Loucy (cell line): ENCODE measurements around the gene ANKRD10.

Source experiments
- H2AFZ ChIP-seq: fragments of 200-600 bp; sonication (generic); 2 replicates; pipeline ENCODE4 v1.6.0; 2016; ENCODE audit warnings: antibody characterized with exemption, mild to moderate bottlenecking, low read length, moderate library complexity
- H3F3A ChIP-seq: fragments of 200-600 bp; 2 replicates; pipeline ENCODE4 v1.6.0; 2016; ENCODE audit warnings: antibody characterized with exemption, low read depth, mild to moderate bottlenecking
- H3K27me3 ChIP-seq: fragments of 200-600 bp; sonication (generic); 2 replicates; pipeline ENCODE4 v1.6.1; 2014; ENCODE audit warnings: low read length, mild to moderate bottlenecking; ENCODE audit not compliant: insufficient read depth, poor library complexity, severe bottlenecking
- H3K36me3 ChIP-seq: fragments of 200-600 bp; sonication (generic); 2 replicates; pipeline ENCODE4 v1.6.1; 2016; ENCODE audit warnings: low read length; ENCODE audit not compliant: insufficient read depth
- H3K4me1 ChIP-seq: fragments of 200-600 bp; sonication (generic); 2 replicates; pipeline ENCODE4 v1.5.1; 2014; ENCODE audit warnings: low read length, mild to moderate bottlenecking; ENCODE audit not compliant: insufficient read depth, poor library complexity, severe bottlenecking
- H3K4me2 ChIP-seq: fragments of 200-600 bp; sonication (generic); 2 replicates; pipeline ENCODE4 v1.6.0; 2014; ENCODE audit warnings: antibody characterized with exemption, low read length, low read depth, mild to moderate bottlenecking; ENCODE audit not compliant: poor library complexity, severe bottlenecking
- H3K4me3 ChIP-seq: fragments of 200-600 bp; sonication (generic); 2 replicates; pipeline ENCODE4 v1.5.1; 2014; ENCODE audit warnings: low read length, mild to moderate bottlenecking, mixed read lengths; ENCODE audit not compliant: poor library complexity, severe bottlenecking
- H3K79me2 ChIP-seq: fragments of 200-600 bp; sonication (generic); 2 replicates; pipeline ENCODE4 v1.6.1; 2014; ENCODE audit warnings: low read length; ENCODE audit not compliant: insufficient read depth
- H3K9ac ChIP-seq: fragments of 200-600 bp; sonication (generic); 2 replicates; pipeline ENCODE4 v1.6.0; 2014; ENCODE audit warnings: mild to moderate bottlenecking, low read depth, low read length, moderate library complexity; ENCODE audit not compliant: poor library complexity, severe bottlenecking
- H3K9me2 ChIP-seq: fragments of 200-600 bp; sonication (generic); replicated peaks from 2 replicates; pipeline ENCODE4 v1.6.1; 2016; ENCODE audit warnings: low read depth, low read length, mixed read lengths
- H3K9me3 ChIP-seq: fragments of 200-600 bp; sonication (generic); 2 replicates; pipeline ENCODE4 v1.6.1; 2014; ENCODE audit warnings: mild to moderate bottlenecking, antibody characterized with exemption, low read length, low read depth; ENCODE audit not compliant: insufficient read depth
- H4K20me1 ChIP-seq: fragments of 200-600 bp; sonication (generic); 2 replicates; pipeline ENCODE4 v1.6.0; 2014; ENCODE audit warnings: antibody characterized with exemption, low read length, mild to moderate bottlenecking; ENCODE audit not compliant: insufficient read depth, poor library complexity, severe bottlenecking
- EZH2phosphoT487 ChIP-seq: fragments of 200-600 bp; IDR thresholded peaks from 2 replicates; pipeline ENCODE4 v1.6.1; 2018; ENCODE audit warnings: antibody characterized with exemption, mild to moderate bottlenecking, moderate library complexity, borderline replicate concordance
- TF ChIP-seq, protein P1 (sequence below): fragments of 200-600 bp; sonication (generic); conservative IDR thresholded peaks from 2 replicates; pipeline ENCODE4 v1.5.1; 2014; ENCODE audit warnings: mild to moderate bottlenecking, antibody characterized with exemption, low read length

Gene ANKRD10

DNA sequence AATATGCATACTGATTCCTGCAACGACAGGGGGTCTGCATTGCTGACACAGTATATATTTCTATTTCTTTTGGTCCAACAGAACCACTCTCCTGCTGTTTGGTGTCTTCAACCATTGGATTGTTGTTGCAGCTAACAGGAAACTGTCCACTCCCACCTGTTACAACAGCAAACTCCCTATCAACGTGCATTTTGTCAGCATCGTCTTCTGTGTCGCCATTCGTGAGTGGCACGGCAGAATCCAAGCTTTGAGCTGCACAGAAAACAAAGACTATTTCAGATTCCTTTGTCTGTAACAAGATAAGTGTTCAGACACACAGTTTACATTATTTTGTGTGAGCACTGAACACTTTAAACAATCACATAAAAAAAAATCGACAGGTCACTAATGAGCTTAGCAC is 31.3 kb downstream of the ANKRD10 start:
- H3K9me3 ChIP-seq, result no peaks in the 10 kb centered on the region
- no peaks in the 10 kb centered on the region for H3K27me3 ChIP-seq
- H3K36me3 ChIP-seq, result no peaks in the 10 kb centered on the region
- H3K9ac ChIP-seq, result no peak overlapping the region
- no peak overlapping the region for H3K4me3 ChIP-seq
- no peaks in the 10 kb centered on the region for H4K20me1 ChIP-seq
- no peak for TF ChIP-seq EZH2phosphoT487
- TF ChIP-seq, protein P1, sequence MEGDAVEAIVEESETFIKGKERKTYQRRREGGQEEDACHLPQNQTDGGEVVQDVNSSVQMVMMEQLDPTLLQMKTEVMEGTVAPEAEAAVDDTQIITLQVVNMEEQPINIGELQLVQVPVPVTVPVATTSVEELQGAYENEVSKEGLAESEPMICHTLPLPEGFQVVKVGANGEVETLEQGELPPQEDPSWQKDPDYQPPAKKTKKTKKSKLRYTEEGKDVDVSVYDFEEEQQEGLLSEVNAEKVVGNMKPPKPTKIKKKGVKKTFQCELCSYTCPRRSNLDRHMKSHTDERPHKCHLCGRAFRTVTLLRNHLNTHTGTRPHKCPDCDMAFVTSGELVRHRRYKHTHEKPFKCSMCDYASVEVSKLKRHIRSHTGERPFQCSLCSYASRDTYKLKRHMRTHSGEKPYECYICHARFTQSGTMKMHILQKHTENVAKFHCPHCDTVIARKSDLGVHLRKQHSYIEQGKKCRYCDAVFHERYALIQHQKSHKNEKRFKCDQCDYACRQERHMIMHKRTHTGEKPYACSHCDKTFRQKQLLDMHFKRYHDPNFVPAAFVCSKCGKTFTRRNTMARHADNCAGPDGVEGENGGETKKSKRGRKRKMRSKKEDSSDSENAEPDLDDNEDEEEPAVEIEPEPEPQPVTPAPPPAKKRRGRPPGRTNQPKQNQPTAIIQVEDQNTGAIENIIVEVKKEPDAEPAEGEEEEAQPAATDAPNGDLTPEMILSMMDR, result no peak
- no peaks in the 10 kb centered on the region for H3K79me2 ChIP-seq
- no peak overlapping the region for H2AFZ ChIP-seq
- no peak overlapping the region for H3K4me2 ChIP-seq
- H3K4me1 ChIP-seq, result no peaks in the 10 kb centered on the region
- H3K9me2 ChIP-seq, result no peaks in the 10 kb centered on the region
- no peaks in the 10 kb centered on the region for H3F3A ChIP-seq

DNA sequence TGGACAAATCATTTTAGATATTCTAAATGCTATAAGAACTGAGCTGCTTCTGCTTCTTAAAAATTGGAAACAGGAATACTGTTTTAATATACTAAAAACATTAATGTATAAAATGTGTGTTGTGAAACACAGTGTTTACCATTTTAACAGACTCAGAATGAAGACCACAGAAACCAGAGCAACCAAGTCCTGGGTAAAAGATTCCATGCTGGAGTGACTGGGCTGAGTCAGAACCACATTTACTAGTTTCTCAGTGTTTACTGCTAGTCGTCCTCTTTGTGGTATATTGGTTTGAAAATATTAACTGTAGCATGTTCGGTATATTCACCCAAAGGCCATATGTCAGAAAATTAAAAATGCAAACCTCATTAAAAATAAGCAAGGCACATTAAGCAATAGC is 31.9 kb downstream of the ANKRD10 start:
- no peaks in the 10 kb centered on the region for H3K79me2 ChIP-seq
- no peak overlapping the region for H3K4me3 ChIP-seq
- no peaks in the 10 kb centered on the region for H4K20me1 ChIP-seq
- H3K4me1 ChIP-seq, result no peaks in the 10 kb centered on the region
- H3K4me2 ChIP-seq, result no peak overlapping the region
- TF ChIP-seq, protein P1, result no peak
- TF ChIP-seq EZH2phosphoT487, result no peak
- no peak overlapping the region for H2AFZ ChIP-seq
- no peaks in the 10 kb centered on the region for H3K27me3 ChIP-seq
- H3K9me3 ChIP-seq, result no peaks in the 10 kb centered on the region
- no peaks in the 10 kb centered on the region for H3K36me3 ChIP-seq
- H3K9me2 ChIP-seq, result no peaks in the 10 kb centered on the region
- H3F3A ChIP-seq, result no peaks in the 10 kb centered on the region
- H3K9ac ChIP-seq, result no peak overlapping the region

DNA sequence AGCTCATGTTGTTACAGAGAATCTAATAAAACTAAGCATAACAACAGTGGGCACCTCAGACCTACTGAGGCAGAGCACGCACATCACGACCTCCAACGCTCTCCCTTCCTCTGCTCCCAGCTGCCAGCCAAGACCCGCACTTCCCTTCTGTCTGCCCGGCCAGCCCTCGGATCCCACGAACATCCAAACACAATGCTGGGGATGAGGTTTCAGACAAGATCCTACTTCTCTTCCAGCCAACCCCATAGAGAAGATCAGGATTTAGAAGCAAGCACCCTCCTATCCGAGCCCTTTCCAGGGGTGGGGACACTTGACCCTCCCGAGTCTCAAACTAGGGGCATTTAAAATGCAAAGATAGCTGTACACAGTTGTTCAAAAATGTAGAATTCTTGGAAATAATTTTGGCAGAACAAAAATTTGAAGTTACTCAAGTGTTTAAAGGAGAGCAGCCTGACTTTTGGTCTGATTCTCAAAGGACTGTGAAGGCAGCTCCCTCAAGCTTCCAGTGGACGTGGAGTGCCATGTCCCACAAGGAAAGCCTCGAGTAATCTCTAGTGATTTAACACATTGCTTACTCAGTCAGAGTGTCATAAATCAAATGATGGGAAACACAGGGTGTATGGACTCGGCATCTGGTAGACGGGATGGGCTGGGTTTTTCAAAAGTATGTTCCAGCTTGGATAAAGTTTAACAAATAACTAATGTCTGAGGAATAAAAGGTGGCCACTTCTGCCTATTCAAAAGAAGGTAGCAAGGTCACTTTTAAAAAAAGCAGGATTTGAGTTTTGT is 32.8 kb downstream of the ANKRD10 start:
- no peak overlapping the region for H3K4me2 ChIP-seq
- TF ChIP-seq, protein P1, result no peak
- TF ChIP-seq EZH2phosphoT487, result no peak
- H3K4me3 ChIP-seq, result no peak overlapping the region
- H3K36me3 ChIP-seq, result no peaks in the 10 kb centered on the region
- no peaks in the 10 kb centered on the region for H3K9me2 ChIP-seq
- no peaks in the 10 kb centered on the region for H3F3A ChIP-seq
- no peaks in the 10 kb centered on the region for H3K79me2 ChIP-seq
- H3K9me3 ChIP-seq, result no peaks in the 10 kb centered on the region
- H3K27me3 ChIP-seq, result no peaks in the 10 kb centered on the region
- H3K4me1 ChIP-seq, result no peaks in the 10 kb centered on the region
- H4K20me1 ChIP-seq, result no peaks in the 10 kb centered on the region
- no peak overlapping the region for H2AFZ ChIP-seq
- H3K9ac ChIP-seq, result no peak overlapping the region
